Panc1 (cell line): ENCODE data around the gene CANX. TPM values are rescaled to one million over a fixed set of nuclear protein-coding genes. Genes with fewer than 3 reads are reported as not detected.

Experiments
- ATAC-seq: fragments of 200-7000 bp; cut with Tn5 transposase; 2 replicates; pipeline ENCODE4 v1.9.1; 2020; ENCODE audit warnings: mild to moderate bottlenecking, moderate library complexity
- BruUV-seq: library from RNA; stranded (reverse); fragments of 400-500 nt; replicated peaks from 2 replicates; lab custom pipeline; 2021; lab: Mats Ljungman, UMichigan
- CTCF ChIA-PET: fragments of 300-600 bp; sonication (Branson Sonifier 250); formaldehyde crosslinking; loops from one replicate; lab custom pipeline; 2022; ENCODE audit warnings: antibody characterized with exemption; lab: Charles Lee
- POLR2A ChIA-PET: fragments of 300-600 bp; sonication (Branson Sonifier 250); formaldehyde crosslinking; loops from one replicate; lab custom pipeline; 2022; ENCODE audit warnings: antibody characterized with exemption; lab: Charles Lee
- DNase-seq: peaks from one replicate; pipeline ENCODE4 v3.0.0-alpha.2; 2010; ENCODE audit warnings: low read depth, low spot score
- H3K27ac ChIP-seq: 2 replicates; pipeline ENCODE4 v1.5.1; 2011; ENCODE audit warnings: mild to moderate bottlenecking, low read length, inconsistent platforms
- H3K27me3 ChIP-seq: fragments of 200-500 bp; sonication (Bioruptor generic); 2 replicates; pipeline ENCODE4 v1.6.0; 2014; ENCODE audit warnings: low read length, inconsistent platforms; ENCODE audit not compliant: control insufficient read depth, insufficient read depth
- H3K36me3 ChIP-seq: fragments of 200-500 bp; sonication (Bioruptor generic); 2 replicates; pipeline ENCODE4 v1.5.1; 2014; ENCODE audit warnings: inconsistent platforms, mild to moderate bottlenecking, low read length, moderate library complexity; ENCODE audit not compliant: control insufficient read depth, insufficient read depth
- H3K4me1 ChIP-seq: 2 replicates; pipeline ENCODE4 v1.5.1; 2011; ENCODE audit warnings: inconsistent platforms, mild to moderate bottlenecking, low read length, moderate library complexity; ENCODE audit not compliant: control insufficient read depth, insufficient read depth
- H3K4me3 ChIP-seq, 2 experiments: 2 replicates each; pipeline ENCODE4 v1.5.1; 2011 to 2012; ENCODE audit warnings: low read depth in 2 of 2, low read length in 2 of 2, mild to moderate bottlenecking in 2 of 2, inconsistent platforms in 1 of 2, moderate library complexity in 1 of 2
- H3K9me3 ChIP-seq: fragments of 200-500 bp; sonication (Bioruptor generic); 2 replicates; pipeline ENCODE4 v1.5.1; 2014; ENCODE audit warnings: low read depth, mild to moderate bottlenecking, inconsistent platforms, low read length, moderate library complexity; ENCODE audit not compliant: control insufficient read depth, insufficient read depth
- POLR2AphosphoS5 ChIP-seq: IDR thresholded peaks from 2 replicates; pipeline ENCODE4 v1.6.1; 2012; ENCODE audit warnings: mild to moderate bottlenecking, low read depth, low read length, moderate library complexity
- SIN3A ChIP-seq: IDR thresholded peaks from 2 replicates; pipeline ENCODE4 v1.6.1; 2012; ENCODE audit warnings: low read depth, mild to moderate bottlenecking, low read length, moderate library complexity, borderline replicate concordance; ENCODE audit not compliant: insufficient read depth
- TCF7L2 ChIP-seq: IDR thresholded peaks from 2 replicates; pipeline ENCODE4 v1.6.1; 2011; ENCODE audit warnings: mild to moderate bottlenecking, low read depth, low read length, inconsistent platforms
- in situ Hi-C: cut with HindIII; loops from 2 replicates; pipeline ENCODE4 v1.10.0; 2016; ENCODE audit warnings: low sequenced_read_pairs, low pct_unique_long_range_greater_than_20kb
- intact Hi-C: fragments of 100-400 bp; cut with micrococcal nuclease; formaldehyde crosslinking; loops from one replicate; pipeline ENCODE4 v1.10.0; 2022; ENCODE audit not compliant: unreplicated experiment
- total RNA-seq: library from RNA; stranded (reverse); gene quantifications from one replicate; pipeline ENCODE4 v1.2.1, GENCODE V29; 2021; ENCODE audit not compliant: unreplicated experiment
- TF ChIP-seq, protein P1 (sequence below): fragments of 450-650 bp; IDR thresholded peaks from 2 replicates; pipeline ENCODE4 v1.5.1; 2017; ENCODE audit warnings: mild to moderate bottlenecking
- TF ChIP-seq, protein P2 (sequence below), 2 experiments: IDR thresholded peaks; 2 replicates each; pipeline ENCODE4 v1.6.1; 2011 to 2012; ENCODE audit warnings: low read depth in 2 of 2, control low read depth in 1 of 2, low read length in 1 of 2, mild to moderate bottlenecking in 1 of 2, moderate library complexity in 1 of 2; ENCODE audit not compliant: insufficient read depth in 1 of 2

The CANX gene
- total RNA-seq, 1 experiment from 2014 or later = 707 TPM

DNA sequence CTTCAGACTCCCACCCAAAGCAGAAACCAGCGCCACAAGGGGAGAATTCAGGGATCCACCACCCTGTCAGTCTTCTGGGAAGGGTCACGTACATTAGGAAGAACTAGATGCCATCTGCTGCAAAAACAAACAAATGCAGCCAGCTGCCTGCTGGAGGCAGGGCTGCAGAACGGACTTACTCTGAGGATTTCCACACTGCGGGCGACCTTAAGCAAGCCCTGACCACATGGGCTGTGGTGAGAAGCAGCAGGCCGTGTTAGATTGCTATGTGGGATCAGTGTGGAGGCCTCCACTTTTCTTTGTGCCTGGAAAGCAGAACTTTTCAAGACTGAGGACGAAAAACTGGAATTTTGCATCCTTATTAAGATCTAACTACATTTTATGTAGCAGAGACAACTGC lies 81.6 kb downstream of the CANX start:
- in situ Hi-C loops = no loop called here
- Histone ChIP-seq H3K27ac (no peak overlapping the region), H3K36me3 (no peaks in the 10 kb centered on the region), H3K4me3 (no peak overlapping the region), H3K9me3 (no peaks in the 10 kb centered on the region), H3K4me1 (no peaks in the 10 kb centered on the region), H3K27me3 (no peaks in the 10 kb centered on the region)
- ATAC-seq (no peak), DNase-seq (no peak)
- intact Hi-C loops = no loop called here
- ChIA-PET POLR2A (interaction anchor here (0.7 kb wide), 1 partner anchor 14 kb away, joined by 3 read pairs; the partner anchor contains the start of gene LTC4S), CTCF (no interaction called here)
- no TSS peak for BruUV-seq
- no peak for TF ChIP-seq POLR2AphosphoS5
- TF ChIP-seq, protein P1, sequence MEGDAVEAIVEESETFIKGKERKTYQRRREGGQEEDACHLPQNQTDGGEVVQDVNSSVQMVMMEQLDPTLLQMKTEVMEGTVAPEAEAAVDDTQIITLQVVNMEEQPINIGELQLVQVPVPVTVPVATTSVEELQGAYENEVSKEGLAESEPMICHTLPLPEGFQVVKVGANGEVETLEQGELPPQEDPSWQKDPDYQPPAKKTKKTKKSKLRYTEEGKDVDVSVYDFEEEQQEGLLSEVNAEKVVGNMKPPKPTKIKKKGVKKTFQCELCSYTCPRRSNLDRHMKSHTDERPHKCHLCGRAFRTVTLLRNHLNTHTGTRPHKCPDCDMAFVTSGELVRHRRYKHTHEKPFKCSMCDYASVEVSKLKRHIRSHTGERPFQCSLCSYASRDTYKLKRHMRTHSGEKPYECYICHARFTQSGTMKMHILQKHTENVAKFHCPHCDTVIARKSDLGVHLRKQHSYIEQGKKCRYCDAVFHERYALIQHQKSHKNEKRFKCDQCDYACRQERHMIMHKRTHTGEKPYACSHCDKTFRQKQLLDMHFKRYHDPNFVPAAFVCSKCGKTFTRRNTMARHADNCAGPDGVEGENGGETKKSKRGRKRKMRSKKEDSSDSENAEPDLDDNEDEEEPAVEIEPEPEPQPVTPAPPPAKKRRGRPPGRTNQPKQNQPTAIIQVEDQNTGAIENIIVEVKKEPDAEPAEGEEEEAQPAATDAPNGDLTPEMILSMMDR = no peak
- TF ChIP-seq SIN3A = no peak
- TF ChIP-seq, protein P2, sequence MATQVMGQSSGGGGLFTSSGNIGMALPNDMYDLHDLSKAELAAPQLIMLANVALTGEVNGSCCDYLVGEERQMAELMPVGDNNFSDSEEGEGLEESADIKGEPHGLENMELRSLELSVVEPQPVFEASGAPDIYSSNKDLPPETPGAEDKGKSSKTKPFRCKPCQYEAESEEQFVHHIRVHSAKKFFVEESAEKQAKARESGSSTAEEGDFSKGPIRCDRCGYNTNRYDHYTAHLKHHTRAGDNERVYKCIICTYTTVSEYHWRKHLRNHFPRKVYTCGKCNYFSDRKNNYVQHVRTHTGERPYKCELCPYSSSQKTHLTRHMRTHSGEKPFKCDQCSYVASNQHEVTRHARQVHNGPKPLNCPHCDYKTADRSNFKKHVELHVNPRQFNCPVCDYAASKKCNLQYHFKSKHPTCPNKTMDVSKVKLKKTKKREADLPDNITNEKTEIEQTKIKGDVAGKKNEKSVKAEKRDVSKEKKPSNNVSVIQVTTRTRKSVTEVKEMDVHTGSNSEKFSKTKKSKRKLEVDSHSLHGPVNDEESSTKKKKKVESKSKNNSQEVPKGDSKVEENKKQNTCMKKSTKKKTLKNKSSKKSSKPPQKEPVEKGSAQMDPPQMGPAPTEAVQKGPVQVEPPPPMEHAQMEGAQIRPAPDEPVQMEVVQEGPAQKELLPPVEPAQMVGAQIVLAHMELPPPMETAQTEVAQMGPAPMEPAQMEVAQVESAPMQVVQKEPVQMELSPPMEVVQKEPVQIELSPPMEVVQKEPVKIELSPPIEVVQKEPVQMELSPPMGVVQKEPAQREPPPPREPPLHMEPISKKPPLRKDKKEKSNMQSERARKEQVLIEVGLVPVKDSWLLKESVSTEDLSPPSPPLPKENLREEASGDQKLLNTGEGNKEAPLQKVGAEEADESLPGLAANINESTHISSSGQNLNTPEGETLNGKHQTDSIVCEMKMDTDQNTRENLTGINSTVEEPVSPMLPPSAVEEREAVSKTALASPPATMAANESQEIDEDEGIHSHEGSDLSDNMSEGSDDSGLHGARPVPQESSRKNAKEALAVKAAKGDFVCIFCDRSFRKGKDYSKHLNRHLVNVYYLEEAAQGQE (IDR thresholded peaks at IDR 0.05; ENCODE audit: insufficient read depth in 1 of 2, low read depth in 2 of 2, low read length in 1 of 2) = no peak
- TF ChIP-seq TCF7L2 = no peak

Other genes with a start within 250 kb of the CANX start
- gene RUFY1, start 148.4 kb upstream of the CANX start, total RNA-seq = 66.3 TPM
- gene HNRNPH1, start 75.3 kb upstream of the CANX start, total RNA-seq = 587 TPM
- 0.39 TPM for gene CBY3, start 17.9 kb upstream of the CANX start, total RNA-seq
- 31.3 TPM for gene MAML1, start 33.9 kb downstream of the CANX start, total RNA-seq
- gene LTC4S, start 95.0 kb downstream of the CANX start, total RNA-seq = 0.69 TPM
- gene MGAT4B, start 107.9 kb downstream of the CANX start, total RNA-seq = 406 TPM
- 985 TPM for gene SQSTM1, start 121.9 kb downstream of the CANX start, total RNA-seq
- gene MRNIP, start 159.8 kb downstream of the CANX start, total RNA-seq = 33.0 TPM
- 131 TPM for gene TBC1D9B, start 208.9 kb downstream of the CANX start, total RNA-seq